SK-N-SH (cell line): ENCODE data around the gene PHF3. TPM values are rescaled to one million over a fixed set of nuclear protein-coding genes. Genes with fewer than 3 reads are reported as not detected.
A peak's percentile ranks its signal among the peaks of the same experiment; 100 is the strongest.

ENCODE experiments used
- CTCF ChIA-PET: fragments of 300-600, 350-600 bp; formaldehyde crosslinking; extraction: SDS; loops from one replicate; lab custom pipeline; 2021; lab: Yijun Ruan, JAX
- POLR2A ChIA-PET: fragments of 350-600 bp; sonication (Branson Sonifier 250); formaldehyde crosslinking; extraction: SDS; loops from one replicate; lab custom pipeline; 2020; ENCODE audit warnings: antibody characterized with exemption, inconsistent platforms; lab: Yijun Ruan, JAX
- DNase-seq: peaks from one replicate; pipeline ENCODE4 v3.0.0; 2012
- H2AFZ ChIP-seq: fragments of 200-600 bp; sonication (generic); 2 replicates; pipeline ENCODE4 v1.8.1; 2016; ENCODE audit warnings: antibody characterized with exemption, mild to moderate bottlenecking, low read depth
- H3F3A ChIP-seq: fragments of 200-600 bp; sonication (generic); replicated peaks from 2 replicates; pipeline ENCODE3; 2016; ENCODE audit warnings: antibody characterized with exemption, mild to moderate bottlenecking; ENCODE audit not compliant: insufficient read depth
- H3K27ac ChIP-seq, 2 experiments: fragments of 200-500 bp in 1 of 2; fragments of 200-600 bp in 1 of 2; sonication (Bioruptor generic) in 1 of 2; sonication (generic), shearing (Covaris generic) in 1 of 2; 2 replicates each; pipeline versions ENCODE4 v1.5.1 to v1.6.1; 2014 to 2016; ENCODE audit warnings: low read depth in 2 of 2, inconsistent platforms in 1 of 2, low read length in 1 of 2, mild to moderate bottlenecking in 1 of 2, mixed read lengths in 1 of 2
- H3K27me3 ChIP-seq: fragments of 200-600 bp; sonication (generic), shearing (Covaris generic); 2 replicates; pipeline ENCODE4 v1.6.1; 2016; ENCODE audit warnings: mixed run types; ENCODE audit not compliant: insufficient read depth
- H3K36me3 ChIP-seq, 2 experiments: fragments of 200-500 bp in 1 of 2; fragments of 200-600 bp in 1 of 2; sonication (Bioruptor generic) in 1 of 2; sonication (generic) in 1 of 2; replicated peaks in 1 of 2; 2 replicates each; pipeline versions ENCODE3 to v1.5.1; 2014 to 2016; ENCODE audit warnings: low read length in 1 of 2, mild to moderate bottlenecking in 1 of 2; ENCODE audit not compliant: insufficient read depth in 2 of 2, control insufficient read depth in 1 of 2
- H3K4me1 ChIP-seq, 2 experiments: fragments of 200-500 bp in 1 of 2; fragments of 200-600 bp in 1 of 2; sonication (Bioruptor generic) in 1 of 2; sonication (generic), shearing (Covaris generic) in 1 of 2; 2 replicates each; pipeline versions ENCODE4 v1.5.1 to v1.6.1; 2014 to 2016; ENCODE audit warnings: low read depth in 1 of 2, low read length in 1 of 2, mixed run types in 1 of 2; ENCODE audit not compliant: insufficient read depth in 2 of 2, control insufficient read depth in 1 of 2
- H3K4me2 ChIP-seq: fragments of 200-600 bp; sonication (generic), shearing (Covaris generic); 2 replicates; pipeline ENCODE4 v1.6.1; 2017; ENCODE audit warnings: mixed run types
- H3K4me3 ChIP-seq, 2 experiments: fragments of 200-500 bp in 1 of 2; fragments of 200-600 bp in 1 of 2; sonication (Bioruptor generic) in 1 of 2; sonication (generic), shearing (Covaris generic) in 1 of 2; 2 replicates each; pipeline versions ENCODE4 v1.5.1 to v1.8.1; 2014 to 2016; ENCODE audit warnings: low read depth in 2 of 2, inconsistent platforms in 1 of 2, low read length in 1 of 2, mild to moderate bottlenecking in 1 of 2, mixed read lengths in 1 of 2, moderate library complexity in 1 of 2
- H3K79me2 ChIP-seq: fragments of 200-600 bp; sonication (generic); 2 replicates; pipeline ENCODE4 v1.8.1; 2017; ENCODE audit warnings: mild to moderate bottlenecking; ENCODE audit not compliant: insufficient read depth
- H3K9ac ChIP-seq: fragments of 200-600 bp; sonication (generic); 2 replicates; pipeline ENCODE4 v1.6.1; 2017; ENCODE audit warnings: mixed run types
- H3K9me2 ChIP-seq: fragments of 200-600 bp; sonication (generic); 2 replicates; pipeline ENCODE4 v1.6.1; 2017; ENCODE audit warnings: mixed run types
- H3K9me3 ChIP-seq: fragments of 200-600 bp; sonication (generic); 2 replicates; pipeline ENCODE4 v1.6.1; 2017; ENCODE audit warnings: mixed run types, mild to moderate bottlenecking, moderate library complexity
- H4K20me1 ChIP-seq: fragments of 200-600 bp; sonication (generic); 2 replicates; pipeline ENCODE4 v1.6.1; 2017; ENCODE audit warnings: mild to moderate bottlenecking, mixed run types; ENCODE audit not compliant: insufficient read depth
- ELF1 ChIP-seq: IDR thresholded peaks from 2 replicates; pipeline ENCODE4 v1.4.0; 2012
- FOSL2 ChIP-seq: IDR thresholded peaks from 2 replicates; pipeline ENCODE4 v1.4.0; 2012; ENCODE audit warnings: low read depth, mild to moderate bottlenecking, moderate library complexity, borderline replicate concordance
- GABPA ChIP-seq: IDR thresholded peaks from 2 replicates; pipeline ENCODE4 v1.4.0; 2012; ENCODE audit warnings: low read depth, mild to moderate bottlenecking
- JUND ChIP-seq: IDR thresholded peaks from 2 replicates; pipeline ENCODE4 v1.4.0; 2012
- MXI1 ChIP-seq: IDR thresholded peaks from 2 replicates; pipeline ENCODE4 v1.6.1; 2012; ENCODE audit warnings: mild to moderate bottlenecking, low read depth, low read length, improper control_type of control experiment
- POLR2AphosphoS5 ChIP-seq: IDR thresholded peaks from 2 replicates; pipeline ENCODE4 v1.6.1; 2012; ENCODE audit warnings: low read depth, low read length
- RCOR1 ChIP-seq: fragments of 150-350 bp; IDR thresholded peaks from 2 replicates; pipeline ENCODE4 v1.6.1; 2017; ENCODE audit warnings: antibody characterized with exemption, low read length
- SIN3A ChIP-seq: IDR thresholded peaks from 2 replicates; pipeline ENCODE4 v1.6.1; 2012; ENCODE audit warnings: low read depth, mild to moderate bottlenecking, low read length, moderate library complexity, borderline replicate concordance
- SMC3 ChIP-seq: IDR thresholded peaks from 2 replicates; pipeline ENCODE4 v1.6.1; 2012; ENCODE audit warnings: low read depth, low read length, improper control_type of control experiment
- TEAD4 ChIP-seq: IDR thresholded peaks from 2 replicates; pipeline ENCODE4 v1.4.0; 2012; ENCODE audit warnings: mild to moderate bottlenecking, borderline replicate concordance; ENCODE audit not compliant: insufficient read depth
- USF2 ChIP-seq: fragments of 150-350 bp; IDR thresholded peaks from 2 replicates; pipeline ENCODE4 v1.6.1; 2017; ENCODE audit warnings: antibody characterized with exemption, low read length, low read depth, borderline replicate concordance
- WGBS: methylation state at CpG from one replicate; pipeline ENCODE4 v1.1.6; 2017; ENCODE audit warnings: low lambda C conversion rate; 5-methylcytosine and 5-hydroxymethylcytosine counted together
- polyA plus RNA-seq, 3 experiments: library from polyadenylated mRNA; depleted of rRNA; stranded (reverse); fragments of >200 nt; gene quantifications; 2 replicates each; pipeline ENCODE4 v1.2.3, GENCODE V29; 2012
- TF ChIP-seq, protein P1 (sequence below): IDR thresholded peaks from 2 replicates; pipeline ENCODE4 v1.4.0; 2012; ENCODE audit warnings: low read depth
- TF ChIP-seq, protein P2 (sequence below): IDR thresholded peaks from 2 replicates; pipeline ENCODE4; 2012

PHF3 gene
- polyA plus RNA-seq, 1 of the 3 experiments (the other 2 are of a cell fraction), result 4.4 TPM

DNA sequence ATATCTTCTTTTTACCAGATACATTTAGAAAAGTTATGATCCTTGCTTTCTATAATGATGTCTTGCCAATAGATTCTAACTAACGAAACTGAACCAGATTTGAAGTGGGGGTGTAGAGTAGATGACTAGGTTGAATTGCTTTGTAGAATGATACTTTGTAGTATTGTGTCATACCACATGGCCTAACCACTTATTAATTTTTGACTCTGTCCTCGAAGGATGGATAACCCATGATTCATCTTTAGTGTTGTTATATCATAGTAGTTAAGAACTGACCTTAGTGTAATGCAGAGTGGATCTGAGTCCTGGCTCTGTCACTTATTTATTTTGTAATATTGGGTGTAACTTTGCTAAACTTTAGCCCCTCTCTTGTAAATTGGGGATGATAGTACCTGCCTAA, 4.5 kb downstream of the PHF3 start:
- 46% methylated on average over 2 of the region's 2 CpGs for WGBS
- H3K4me2 ChIP-seq, result peak overlapping the region; percentile 30
- POLR2A ChIA-PET, result interaction anchor here (0.6 kb wide), 1 partner anchor 30 kb away, joined by 3 read pairs; no protein-coding TSS in a partner anchor
- H3K9ac ChIP-seq, result no peak overlapping the region
- no peaks in the 10 kb centered on the region for H3K27me3 ChIP-seq
- H2AFZ ChIP-seq, result no peak overlapping the region
- peaks cover 1% of the 10 kb centered on the region for H3F3A ChIP-seq
- no peak for DNase-seq
- peaks cover 3 to 11% of the 10 kb centered on the region in 2 experiments for H3K36me3 ChIP-seq
- H4K20me1 ChIP-seq, result peaks cover 72% of the 10 kb centered on the region
- no peaks in the 10 kb centered on the region for H3K9me3 ChIP-seq
- CTCF ChIA-PET, result no interaction called here
- no peak overlapping the region for H3K4me3 ChIP-seq
- H3K79me2 ChIP-seq, result peaks cover 88% of the 10 kb centered on the region
- peak overlapping the region in 1 of 2 experiments; percentile 1; a peak in 1 of 4 replicates for H3K27ac ChIP-seq
- H3K4me1 ChIP-seq, result peaks cover 16 to 22% of the 10 kb centered on the region in 2 experiments; a peak in 3 of 4 replicates
- TF ChIP-seq GABPA (no peak), FOSL2 (peak; percentile 50; the same call in 1 of the 2 replicates), JUND (peak; percentile 38; the same call in 1 of the 2 replicates)
- TF ChIP-seq, protein P1, sequence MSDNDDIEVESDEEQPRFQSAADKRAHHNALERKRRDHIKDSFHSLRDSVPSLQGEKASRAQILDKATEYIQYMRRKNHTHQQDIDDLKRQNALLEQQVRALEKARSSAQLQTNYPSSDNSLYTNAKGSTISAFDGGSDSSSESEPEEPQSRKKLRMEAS, result peak; percentile 53; the same call in 1 of the 2 replicates
- H3K9me2 ChIP-seq, result no peaks in the 10 kb centered on the region

- peaks cover 19 to 27% of the 10 kb centered on the region in 2 experiments for H3K36me3 ChIP-seq
- 50% methylated on average over 1 of the region's 1 CpG for WGBS
- H4K20me1 ChIP-seq, result peaks cover 78% of the 10 kb centered on the region
- no peaks in the 10 kb centered on the region for H3K9me3 ChIP-seq
- no peak overlapping the region for H3K9ac ChIP-seq
- H3K4me2 ChIP-seq, result no peak overlapping the region
- no peak overlapping the region for H3K4me3 ChIP-seq
- H3F3A ChIP-seq, result no peaks in the 10 kb centered on the region
- peaks cover 97% of the 10 kb centered on the region for H3K79me2 ChIP-seq
- H3K9me2 ChIP-seq, result no peaks in the 10 kb centered on the region
- TF ChIP-seq MXI1 (no peak), RCOR1 (no peak)
- ChIA-PET POLR2A (no interaction called here), CTCF (interaction anchor here (1.1 kb wide), 1 partner anchor 17 kb away, joined by 3 read pairs; no protein-coding TSS in a partner anchor)
- peaks cover 14 to 15% of the 10 kb centered on the region in 2 experiments; a peak in 3 of 4 replicates for H3K4me1 ChIP-seq
- no peak for DNase-seq
- H3K27ac ChIP-seq, result no peak overlapping the region
- no peak overlapping the region for H2AFZ ChIP-seq
- H3K27me3 ChIP-seq, result no peaks in the 10 kb centered on the region
These were observed 8.3 kb downstream of the PHF3 start for GRCh38 chr6:63643862-63644261.

DNA sequence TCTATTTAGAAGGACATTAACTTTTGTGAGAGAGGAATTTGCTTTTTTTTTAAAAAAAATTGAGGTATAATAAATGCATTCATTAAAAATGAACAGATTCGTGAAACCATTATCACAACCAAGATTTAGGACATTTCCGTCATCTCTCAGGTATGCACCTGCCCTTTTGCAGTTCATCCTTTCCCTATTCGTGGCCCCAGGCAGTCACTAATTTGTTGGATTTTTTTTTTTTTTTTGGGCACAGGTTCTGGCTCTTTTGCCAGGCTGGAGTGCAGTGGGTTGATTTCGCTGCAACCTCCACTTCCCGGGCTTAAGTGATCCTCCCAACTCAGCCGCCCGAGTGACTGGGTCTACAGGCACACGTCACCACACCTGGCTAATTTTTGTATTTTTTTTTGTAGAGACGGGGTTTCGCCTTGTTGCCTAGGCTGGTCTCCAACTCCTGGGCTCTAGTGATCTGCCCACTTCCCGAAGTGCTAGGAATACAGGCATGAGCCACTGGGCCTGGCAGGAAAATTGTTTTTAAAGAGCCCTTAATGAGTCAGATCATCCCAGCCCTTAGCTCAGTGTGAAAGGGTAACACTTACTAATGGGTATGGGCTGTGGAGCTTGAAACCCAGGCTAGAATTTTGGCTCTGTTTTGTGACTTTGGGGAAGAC, 9.2 kb downstream of the PHF3 start:
- peaks cover 19 to 27% of the 10 kb centered on the region in 2 experiments for H3K36me3 ChIP-seq
- H3K4me1 ChIP-seq, result peaks cover 7 to 16% of the 10 kb centered on the region in 2 experiments; a peak in 3 of 4 replicates
- H4K20me1 ChIP-seq, result peaks cover 76% of the 10 kb centered on the region
- no peaks in the 10 kb centered on the region for H3F3A ChIP-seq
- H3K9me2 ChIP-seq, result no peaks in the 10 kb centered on the region
- no peaks in the 10 kb centered on the region for H3K9me3 ChIP-seq
- no peaks in the 10 kb centered on the region for H3K27me3 ChIP-seq
- no peak for DNase-seq
- TF ChIP-seq, protein P2, sequence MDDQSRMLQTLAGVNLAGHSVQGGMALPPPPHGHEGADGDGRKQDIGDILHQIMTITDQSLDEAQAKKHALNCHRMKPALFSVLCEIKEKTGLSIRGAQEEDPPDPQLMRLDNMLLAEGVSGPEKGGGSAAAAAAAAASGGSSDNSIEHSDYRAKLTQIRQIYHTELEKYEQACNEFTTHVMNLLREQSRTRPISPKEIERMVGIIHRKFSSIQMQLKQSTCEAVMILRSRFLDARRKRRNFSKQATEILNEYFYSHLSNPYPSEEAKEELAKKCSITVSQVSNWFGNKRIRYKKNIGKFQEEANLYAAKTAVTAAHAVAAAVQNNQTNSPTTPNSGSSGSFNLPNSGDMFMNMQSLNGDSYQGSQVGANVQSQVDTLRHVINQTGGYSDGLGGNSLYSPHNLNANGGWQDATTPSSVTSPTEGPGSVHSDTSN, result no peak
- TF ChIP-seq GABPA (no peak), FOSL2 (no peak), SIN3A (no peak), POLR2AphosphoS5 (no peak), USF2 (no peak), ELF1 (no peak), SMC3 (no peak), TEAD4 (no peak)
- TF ChIP-seq, protein P1, result no peak
- POLR2A ChIA-PET, result no interaction called here
- H3K4me3 ChIP-seq, result no peak overlapping the region
- peaks cover 96% of the 10 kb centered on the region for H3K79me2 ChIP-seq
- no peak overlapping the region for H3K9ac ChIP-seq
- H3K27ac ChIP-seq, result no peak overlapping the region
- H2AFZ ChIP-seq, result no peak overlapping the region
- H3K4me2 ChIP-seq, result no peak overlapping the region
- 96% methylated on average over 11 of the region's 11 CpGs for WGBS
- CTCF ChIA-PET, result interaction anchor here (0.7 kb wide), 1 partner anchor 11 kb away, joined by 3 read pairs; no protein-coding TSS in a partner anchor
